Measurements from ENCODE around the gene IFI16. TPM values are rescaled to one million over a fixed set of nuclear protein-coding genes. Genes with fewer than 3 reads are reported as not detected.
A peak's percentile ranks its signal among the peaks of the same experiment; 100 is the strongest.

Gene IFI16
- total RNA-seq, 1 experiment from 2014 or later: 2.9 TPM

- H2BK15ac ChIP-seq (ENCODE audit: low read depth, low read length): no peak overlapping the region
- no peak overlapping the region for H2BK20ac ChIP-seq (ENCODE audit: low read depth, low read length, poor library complexity, severe bottlenecking)
- H4K5ac ChIP-seq (ENCODE audit: insufficient read length, low read depth, low read length): no peak overlapping the region
- H4K8ac ChIP-seq (replicated peaks; ENCODE audit: insufficient read length, low read depth, low read length): no peak overlapping the region
- no peak overlapping the region for H3T11ph ChIP-seq (ENCODE audit: low read length)
- no peak overlapping the region for H2BK12ac ChIP-seq (ENCODE audit: insufficient read length, low read depth, low read length)
- peaks cover 19% of the 10 kb centered on the region; the same call in 1 of the 2 replicates for H3K27me3 ChIP-seq (ENCODE audit: insufficient read depth, low read length)
- H3K27ac ChIP-seq (ENCODE audit: insufficient read length, low read depth, low read length): no peak overlapping the region
- no peak overlapping the region for H3K4ac ChIP-seq (ENCODE audit: low read depth, low read length)
- TF ChIP-seq, protein P1, sequence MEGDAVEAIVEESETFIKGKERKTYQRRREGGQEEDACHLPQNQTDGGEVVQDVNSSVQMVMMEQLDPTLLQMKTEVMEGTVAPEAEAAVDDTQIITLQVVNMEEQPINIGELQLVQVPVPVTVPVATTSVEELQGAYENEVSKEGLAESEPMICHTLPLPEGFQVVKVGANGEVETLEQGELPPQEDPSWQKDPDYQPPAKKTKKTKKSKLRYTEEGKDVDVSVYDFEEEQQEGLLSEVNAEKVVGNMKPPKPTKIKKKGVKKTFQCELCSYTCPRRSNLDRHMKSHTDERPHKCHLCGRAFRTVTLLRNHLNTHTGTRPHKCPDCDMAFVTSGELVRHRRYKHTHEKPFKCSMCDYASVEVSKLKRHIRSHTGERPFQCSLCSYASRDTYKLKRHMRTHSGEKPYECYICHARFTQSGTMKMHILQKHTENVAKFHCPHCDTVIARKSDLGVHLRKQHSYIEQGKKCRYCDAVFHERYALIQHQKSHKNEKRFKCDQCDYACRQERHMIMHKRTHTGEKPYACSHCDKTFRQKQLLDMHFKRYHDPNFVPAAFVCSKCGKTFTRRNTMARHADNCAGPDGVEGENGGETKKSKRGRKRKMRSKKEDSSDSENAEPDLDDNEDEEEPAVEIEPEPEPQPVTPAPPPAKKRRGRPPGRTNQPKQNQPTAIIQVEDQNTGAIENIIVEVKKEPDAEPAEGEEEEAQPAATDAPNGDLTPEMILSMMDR (conservative IDR thresholded peaks at IDR 0.05): no peak
- H3K56ac ChIP-seq (ENCODE audit: insufficient read length, low read depth, low read length): no peak overlapping the region
- H2BK5ac ChIP-seq (ENCODE audit: insufficient read length, low read length): no peak overlapping the region
- no peak overlapping the region for H3K9ac ChIP-seq (ENCODE audit: extremely low read depth, insufficient read length, low read length)
- peak overlapping the region; percentile 92 for H3K4me2 ChIP-seq (ENCODE audit: insufficient read depth, insufficient read length, low read length)
- H3K79me1 ChIP-seq (ENCODE audit: insufficient read depth, low read depth, low read length, poor library complexity, severe bottlenecking): no peaks in the 10 kb centered on the region
- no peak overlapping the region for H2AFZ ChIP-seq (ENCODE audit: low read length)
- no peaks in the 10 kb centered on the region for H4K20me1 ChIP-seq (ENCODE audit: control insufficient read depth, insufficient read depth, insufficient read length)
- peak overlapping the region in 1 of 2 experiments; percentile 52; a peak in 3 of 5 replicates for H3K4me3 Mint-ChIP-seq
- no peak overlapping the region for H4K91ac ChIP-seq (ENCODE audit: insufficient read length, low read depth, low read length)
- H3K9me3 ChIP-seq (ENCODE audit: control insufficient read depth, low read depth, low read length): no peaks in the 10 kb centered on the region
- H2BK120ac ChIP-seq (ENCODE audit: low read depth, low read length, poor library complexity, severe bottlenecking): no peak overlapping the region
- no peak for DNase-seq
- no peak overlapping the region for H3K23ac ChIP-seq (ENCODE audit: insufficient read length, low read depth, low read length)
- no peaks in the 10 kb centered on the region for H3K9me3 Mint-ChIP-seq
- H3K18ac ChIP-seq (ENCODE audit: insufficient read length, low read depth, low read length): no peak overlapping the region
- no peak overlapping the region for H2AK5ac ChIP-seq (ENCODE audit: insufficient read length, low read length)
- H3K4me1 Mint-ChIP-seq: peaks cover 63 to 74% of the 10 kb centered on the region in 2 experiments
- peaks cover 9% of the 10 kb centered on the region; the same call in 1 of the 2 replicates for H3K4me1 ChIP-seq (ENCODE audit: insufficient read depth, low read length)
- no peaks in the 10 kb centered on the region for H3K36me3 Mint-ChIP-seq (ENCODE audit: insufficient read depth in 1 of 3, low read depth in 3 of 3)
- H3K27ac Mint-ChIP-seq: peak overlapping the region in 1 of 3 experiments; percentile 95; a peak in 2 of 7 replicates
- no peak overlapping the region for H3K14ac ChIP-seq (ENCODE audit: insufficient read depth, low read length)
- peaks cover 7% of the 10 kb centered on the region for H3K23me2 ChIP-seq (ENCODE audit: insufficient read length, low read depth, low read length, poor library complexity, severe bottlenecking)
- peaks cover 12% of the 10 kb centered on the region for H3K27me3 Mint-ChIP-seq (ENCODE audit: low read depth)
- no peaks in the 10 kb centered on the region for H3K79me2 ChIP-seq (ENCODE audit: insufficient read depth, low read length)
Observed at GRCh38 chr1:159005161-159005560, 4.5 kb upstream of the IFI16 start.
